ENCODE measurements around the gene SPINT4.

GRCh38 chr20:45742596-45742995 lies 20.4 kb downstream of the SPINT4 start:
- TF ChIP-seq EZH2 (IDR thresholded peaks at IDR 0.05; ENCODE audit: insufficient read depth, poor library complexity, severe bottlenecking) (no peak), EZH2phosphoT487 (IDR thresholded peaks at IDR 0.05; ENCODE audit: insufficient read depth, low read depth) (no peak)

Data from GM23248 (cell line).